K562 (cell line): ENCODE measurements around the gene SPATA31D1. TPM values are rescaled to one million over a fixed set of nuclear protein-coding genes. Genes with fewer than 3 reads are reported as not detected.

Source experiments
- ATAC-seq: fragments of 200-7000 bp; cut with Tn5 transposase; 3 replicates; pipeline ENCODE4 v1.9.1; 2020; ENCODE audit warnings: moderate library complexity
- BruUV-seq: library from RNA; stranded (reverse); fragments of 400-500 nt; replicated peaks from 2 replicates; lab custom pipeline; 2021; lab: Mats Ljungman, UMichigan
- CTCF ChIA-PET: fragments of 300-600 bp; formaldehyde crosslinking; extraction: SDS; loops from one replicate; lab custom pipeline; 2021; ENCODE audit warnings: low intra/inter-chr PET ratio; lab: Yijun Ruan, JAX
- POLR2A ChIA-PET: fragments of 300-600, 350-650 bp; sonication (Branson Sonifier 250); formaldehyde crosslinking; extraction: SDS; loops from one replicate; lab custom pipeline; 2021; ENCODE audit warnings: antibody characterized with exemption, inconsistent platforms; lab: Yijun Ruan, JAX
- DNase-seq, 4 experiments: peaks; one replicate each; pipeline versions ENCODE4 v3.0.0 to v3.0.0-alpha.2; 2011 to 2018; ENCODE audit warnings: low spot score in 3 of 4, mixed read lengths in 3 of 4; ENCODE audit errors: extremely low read depth in 1 of 4
- FAIRE-seq: peaks from 2 replicates; lab custom pipeline; 2011; peaks lifted over from hg19 to GRCh38; lab: Jason Lieb, UNC
- H2AFZ ChIP-seq: 2 replicates; pipeline ENCODE4 v1.6.0; 2011; ENCODE audit warnings: low read depth, low read length, control low read depth, inconsistent platforms
- H3K27ac ChIP-seq: fragments of 200-600 bp; 3 replicates; pipeline ENCODE4 v1.8.0; 2011; ENCODE audit warnings: low read depth, mild to moderate bottlenecking, control low read depth, inconsistent platforms, low read length, moderate library complexity, mixed read lengths; ENCODE audit errors: extremely low read depth
- H3K27me3 ChIP-seq, 2 experiments: fragments of 300-600 bp in 1 of 2; 2 replicates in 1 of 2; 3 replicates in 1 of 2; pipeline versions ENCODE4 v1.6.0 to v1.8.0; 2011; ENCODE audit warnings: inconsistent platforms in 2 of 2, low read length in 2 of 2, mild to moderate bottlenecking in 1 of 2, mixed read lengths in 1 of 2, moderate library complexity in 1 of 2; ENCODE audit not compliant: control insufficient read depth in 2 of 2, insufficient read depth in 2 of 2
- H3K36me3 ChIP-seq: fragments of 300-600 bp; 3 replicates; pipeline ENCODE4 v1.8.0; 2011; ENCODE audit warnings: mild to moderate bottlenecking, low read length, inconsistent platforms; ENCODE audit not compliant: control insufficient read depth, insufficient read depth
- H3K4me1 ChIP-seq, 2 experiments: fragments of 200-600 bp in 1 of 2; replicated peaks in 1 of 2; 2 replicates in 1 of 2; 3 replicates in 1 of 2; pipeline versions ENCODE4 v1.5.1 to v1.8.0; 2011; ENCODE audit warnings: inconsistent platforms in 2 of 2, low read length in 2 of 2, mild to moderate bottlenecking in 1 of 2, mixed read lengths in 1 of 2, moderate library complexity in 1 of 2; ENCODE audit not compliant: control insufficient read depth in 2 of 2, insufficient read depth in 2 of 2
- H3K4me2 ChIP-seq: 2 replicates; pipeline ENCODE4 v1.6.1; 2011; ENCODE audit warnings: low read length, control low read depth, inconsistent platforms, mixed read lengths; ENCODE audit not compliant: insufficient read depth
- H3K4me3 ChIP-seq: fragments of 200-600 bp; sonication (generic), shearing (Covaris generic); 2 replicates; pipeline ENCODE4 v1.5.1; 2016; ENCODE audit warnings: control low read depth, inconsistent platforms
- H3K79me2 ChIP-seq: fragments of 200-600 bp; 3 replicates; pipeline ENCODE4 v1.8.0; 2011; ENCODE audit warnings: low read length, inconsistent platforms; ENCODE audit not compliant: control insufficient read depth, insufficient read depth
- H3K9ac ChIP-seq, 2 experiments: 2 replicates each; pipeline versions ENCODE4 v1.6.0 to v1.6.1; 2011; ENCODE audit warnings: low read depth in 2 of 2, low read length in 2 of 2, control low read depth in 1 of 2, inconsistent platforms in 1 of 2, mild to moderate bottlenecking in 1 of 2, mixed read lengths in 1 of 2; ENCODE audit not compliant: insufficient read depth in 1 of 2
- H3K9me1 ChIP-seq: one replicate; pipeline ENCODE4 v1.6.0; 2011; ENCODE audit warnings: inconsistent platforms, mild to moderate bottlenecking, low read length, moderate library complexity; ENCODE audit not compliant: control insufficient read depth, insufficient read depth
- H3K9me3 ChIP-seq: replicated peaks from 2 replicates; pipeline ENCODE4 v1.5.1; 2011; ENCODE audit warnings: low read depth, low read length, inconsistent platforms; ENCODE audit not compliant: control insufficient read depth, insufficient read depth
- H4K20me1 ChIP-seq: replicated peaks from 2 replicates; pipeline ENCODE4 v1.6.1; 2011; ENCODE audit warnings: low read length, inconsistent platforms, mixed read lengths; ENCODE audit not compliant: control insufficient read depth, insufficient read depth
- CBFA2T2 ChIP-seq: fragments of 450-650 bp; conservative IDR thresholded peaks from 2 replicates; pipeline ENCODE4 v1.6.1; 2017; ENCODE audit warnings: mild to moderate bottlenecking
- CBFB ChIP-seq: sonication (generic); formaldehyde crosslinking; IDR thresholded peaks from 2 replicates; pipeline ENCODE4 v1.4.0; 2020; ENCODE audit warnings: mild to moderate bottlenecking, missing genetic modification reagents
- EGR1 ChIP-seq: fragments of 450-650 bp; conservative IDR thresholded peaks from 2 replicates; pipeline ENCODE4 v1.6.1; 2017; ENCODE audit warnings: mild to moderate bottlenecking
- KLF1 ChIP-seq: fragments of 450-650 bp; IDR thresholded peaks from 2 replicates; pipeline ENCODE4 v1.6.1; 2016; ENCODE audit warnings: missing genetic modification characterization, missing compliant biosample characterization
- MAZ ChIP-seq, 2 experiments: fragments of 450-650 bp in 1 of 2; sonication (generic) in 1 of 2; formaldehyde crosslinking; IDR thresholded peaks in 1 of 2; conservative IDR thresholded peaks in 1 of 2; 2 replicates each; pipeline versions ENCODE4 v1.4.0 to v1.5.0; 2020; ENCODE audit warnings: mild to moderate bottlenecking in 1 of 2, missing genetic modification reagents in 1 of 2
- MCM3 ChIP-seq: fragments of 450-650 bp; IDR thresholded peaks from 2 replicates; pipeline ENCODE4 v1.6.1; 2016
- MCM5 ChIP-seq: fragments of 450-650 bp; IDR thresholded peaks from 2 replicates; pipeline ENCODE4 v1.6.1; 2016; ENCODE audit warnings: low read depth
- MTA2 ChIP-seq: fragments of 450-650 bp; IDR thresholded peaks from 2 replicates; pipeline ENCODE4 v1.6.1; 2016; ENCODE audit warnings: low read depth
- PHB2 ChIP-seq: fragments of 450-650 bp; IDR thresholded peaks from 2 replicates; pipeline ENCODE4 v1.6.1; 2017; ENCODE audit warnings: low read depth
- PTTG1 ChIP-seq: fragments of 450-650 bp; IDR thresholded peaks from 2 replicates; pipeline ENCODE4 v1.6.1; 2016; ENCODE audit warnings: low read depth, mild to moderate bottlenecking, missing genetic modification characterization, missing compliant biosample characterization
- SMAD1 ChIP-seq: fragments of 150-350 bp; IDR thresholded peaks from 2 replicates; pipeline ENCODE4 v1.6.1; 2014; ENCODE audit warnings: low read length, low read depth; ENCODE audit not compliant: partially characterized antibody
- ZC3H4 ChIP-seq: sonication (generic); formaldehyde crosslinking; IDR thresholded peaks from 2 replicates; pipeline ENCODE4 v1.9.0; 2021; ENCODE audit warnings: missing genetic modification reagents, borderline replicate concordance
- WGBS: fragments of 100-300 bp; shearing (Covaris generic); methylation state at CpG from one replicate; pipeline ENCODE4 v1.1.6; 2016; ENCODE audit warnings: low coverage, mixed read lengths; ENCODE audit not compliant: insufficient coverage; ENCODE audit errors: missing lambda C conversion rate; 5-methylcytosine and 5-hydroxymethylcytosine counted together
- in situ Hi-C: fragments of 300-500 bp; cut with MboI; formaldehyde crosslinking; loops from 4 replicates; pipeline ENCODE4 v1.15.0; 2018; ENCODE audit warnings: inconsistent platforms, mixed read lengths
- intact Hi-C: fragments of 100-400 bp; cut with micrococcal nuclease; formaldehyde crosslinking; loops from 2 replicates; pipeline ENCODE4 v1.14.2; 2022
- polyA plus RNA-seq, 8 experiments: library from polyadenylated mRNA; depleted of rRNA in 4 of 8; stranded (reverse) in 5 of 8; unstranded in 3 of 8; fragments of >200 nt; fragmentation: Nextera tagmentation in 2 of 8; fragmentation: Illumina TruSeq in 1 of 8; extraction: Ambion mirVana in 2 of 8; extraction: Trizol in 1 of 8; gene quantifications; 2 replicates each; pipeline versions ENCODE4 v1.2.1 to v1.2.3, GENCODE V29; 2011 to 2014; ENCODE audit warnings: inconsistent platforms in 1 of 8, missing spikeins in 1 of 8
- total RNA-seq, 7 experiments: library from RNA; depleted of rRNA in 6 of 7; stranded (reverse); fragments of >200 nt in 6 of 7; fragmentation: Illumina TruSeq in 2 of 7; extraction: Trizol in 2 of 7; gene quantifications; 2 replicates each; pipeline versions ENCODE4 v1.2.1 to v1.2.3, GENCODE V29; 2011 to 2021; ENCODE audit warnings: low replicate concordance in 1 of 7
- TF ChIP-seq, protein P1 (sequence below), 2 experiments: fragments of 150-350 bp in 1 of 2; IDR thresholded peaks; 2 replicates each; pipeline ENCODE4 v1.6.1; 2012 to 2016; ENCODE audit warnings: low read depth in 2 of 2, low read length in 2 of 2, mild to moderate bottlenecking in 1 of 2, moderate library complexity in 1 of 2
- TF ChIP-seq, protein P2 (sequence below): IDR thresholded peaks from 2 replicates; pipeline ENCODE4 v1.6.1; 2011; ENCODE audit warnings: borderline replicate concordance, low read depth, mild to moderate bottlenecking, moderate library complexity, low read length; ENCODE audit not compliant: insufficient read depth, poor library complexity, severe bottlenecking

SPATA31D1 gene
- total and polyA plus RNA-seq, 9 of the 15 experiments (the other 6 are each of a cell fraction or from before 2014, with no cell fraction given), result not detected

DNA sequence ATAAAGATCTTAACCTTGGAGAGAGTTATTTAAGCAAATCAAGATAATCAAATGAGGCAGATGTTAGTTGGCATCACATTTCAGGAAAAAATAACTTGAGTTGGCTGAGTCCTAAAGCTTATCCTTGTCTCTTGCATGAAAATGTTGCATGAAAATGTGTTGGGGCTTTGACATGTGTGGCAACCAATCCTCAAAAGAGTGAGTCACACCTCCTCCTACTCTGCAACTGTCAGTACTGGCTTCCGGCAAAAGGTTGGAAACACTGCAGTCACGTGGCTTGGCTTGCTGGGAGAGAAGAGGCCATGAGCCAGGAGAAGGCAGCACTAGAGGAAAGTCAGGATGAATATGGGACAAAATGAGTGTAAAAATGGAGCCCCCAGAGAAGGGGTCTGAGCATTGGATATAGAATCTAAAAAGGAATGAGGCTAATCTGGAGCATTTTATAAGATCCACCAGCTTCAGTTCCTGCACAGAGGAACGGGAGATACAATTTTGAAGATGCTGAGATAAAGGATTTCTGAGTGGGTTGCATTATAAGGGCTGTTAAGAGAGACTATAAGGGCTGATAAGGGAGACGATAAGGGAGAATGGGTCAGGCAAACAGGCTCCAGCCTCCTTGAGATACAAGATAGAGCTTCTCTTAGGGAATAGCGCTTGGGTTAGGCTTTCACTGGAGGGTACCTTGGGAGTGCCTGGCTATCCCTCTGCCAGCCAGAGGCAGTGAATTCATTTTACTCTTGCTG, 43.1 kb downstream of the SPATA31D1 start (continued):
- TF ChIP-seq, protein P1, sequence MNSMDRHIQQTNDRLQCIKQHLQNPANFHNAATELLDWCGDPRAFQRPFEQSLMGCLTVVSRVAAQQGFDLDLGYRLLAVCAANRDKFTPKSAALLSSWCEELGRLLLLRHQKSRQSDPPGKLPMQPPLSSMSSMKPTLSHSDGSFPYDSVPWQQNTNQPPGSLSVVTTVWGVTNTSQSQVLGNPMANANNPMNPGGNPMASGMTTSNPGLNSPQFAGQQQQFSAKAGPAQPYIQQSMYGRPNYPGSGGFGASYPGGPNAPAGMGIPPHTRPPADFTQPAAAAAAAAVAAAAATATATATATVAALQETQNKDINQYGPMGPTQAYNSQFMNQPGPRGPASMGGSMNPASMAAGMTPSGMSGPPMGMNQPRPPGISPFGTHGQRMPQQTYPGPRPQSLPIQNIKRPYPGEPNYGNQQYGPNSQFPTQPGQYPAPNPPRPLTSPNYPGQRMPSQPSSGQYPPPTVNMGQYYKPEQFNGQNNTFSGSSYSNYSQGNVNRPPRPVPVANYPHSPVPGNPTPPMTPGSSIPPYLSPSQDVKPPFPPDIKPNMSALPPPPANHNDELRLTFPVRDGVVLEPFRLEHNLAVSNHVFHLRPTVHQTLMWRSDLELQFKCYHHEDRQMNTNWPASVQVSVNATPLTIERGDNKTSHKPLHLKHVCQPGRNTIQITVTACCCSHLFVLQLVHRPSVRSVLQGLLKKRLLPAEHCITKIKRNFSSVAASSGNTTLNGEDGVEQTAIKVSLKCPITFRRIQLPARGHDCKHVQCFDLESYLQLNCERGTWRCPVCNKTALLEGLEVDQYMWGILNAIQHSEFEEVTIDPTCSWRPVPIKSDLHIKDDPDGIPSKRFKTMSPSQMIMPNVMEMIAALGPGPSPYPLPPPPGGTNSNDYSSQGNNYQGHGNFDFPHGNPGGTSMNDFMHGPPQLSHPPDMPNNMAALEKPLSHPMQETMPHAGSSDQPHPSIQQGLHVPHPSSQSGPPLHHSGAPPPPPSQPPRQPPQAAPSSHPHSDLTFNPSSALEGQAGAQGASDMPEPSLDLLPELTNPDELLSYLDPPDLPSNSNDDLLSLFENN (IDR thresholded peaks at IDR 0.05; ENCODE audit: low read depth in 2 of 2, low read length in 2 of 2), result no peak

DNA sequence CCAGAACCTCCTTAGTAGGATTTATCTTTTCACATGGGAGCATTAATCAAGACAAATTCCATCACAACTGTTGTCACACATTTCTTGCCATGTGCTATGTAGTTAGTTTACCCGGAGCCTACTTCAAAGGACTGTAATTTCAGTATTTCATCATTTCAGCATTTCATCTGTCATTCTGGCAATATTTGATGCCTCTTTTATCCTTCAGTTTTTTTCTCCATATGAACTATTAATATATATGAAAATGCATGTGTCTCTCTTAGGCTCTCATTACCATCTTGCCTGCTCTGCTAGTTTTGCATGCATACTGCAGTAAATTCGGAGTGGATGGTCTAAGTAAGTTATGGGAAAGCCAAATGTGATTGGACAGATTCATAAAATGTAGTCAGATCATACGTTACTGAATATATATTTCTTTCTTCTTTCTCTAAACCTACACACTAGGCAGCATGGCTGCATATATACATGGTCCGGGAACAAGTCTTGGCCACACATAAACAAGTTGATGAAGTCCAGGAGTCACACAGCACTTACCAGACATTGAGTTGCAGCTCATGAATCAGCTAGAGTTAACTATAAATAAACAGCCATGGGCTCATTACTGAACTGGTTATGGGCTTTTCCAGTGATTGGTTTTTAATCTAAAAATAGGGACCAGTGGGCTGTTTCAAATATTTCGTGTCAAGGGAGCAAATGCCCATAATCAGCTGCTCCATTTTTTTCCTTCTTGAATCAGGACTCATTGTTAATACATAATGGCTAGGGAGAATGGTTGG, 46.6 kb downstream of the SPATA31D1 start:
- H3K9me1 ChIP-seq, result no peaks in the 10 kb centered on the region
- POLR2A ChIA-PET, result no interaction called here
- no peak for FAIRE-seq
- TF ChIP-seq SMAD1 (no peak), KLF1 (tag) (no peak), MCM5 (no peak), EGR1 (no peak), PTTG1 (tag) (no peak), MCM3 (no peak), MAZ (CRISPR knock-in tag; conservative IDR thresholded peaks at IDR 0.05 in 1 of 2, IDR thresholded peaks at IDR 0.05 in 1 of 2) (no peak), MTA2 (no peak), CBFA2T2 (no peak), ZC3H4 (CRISPR knock-in tag) (no peak), CBFB (CRISPR knock-in tag) (no peak), PHB2 (no peak)
- TF ChIP-seq, protein P2, sequence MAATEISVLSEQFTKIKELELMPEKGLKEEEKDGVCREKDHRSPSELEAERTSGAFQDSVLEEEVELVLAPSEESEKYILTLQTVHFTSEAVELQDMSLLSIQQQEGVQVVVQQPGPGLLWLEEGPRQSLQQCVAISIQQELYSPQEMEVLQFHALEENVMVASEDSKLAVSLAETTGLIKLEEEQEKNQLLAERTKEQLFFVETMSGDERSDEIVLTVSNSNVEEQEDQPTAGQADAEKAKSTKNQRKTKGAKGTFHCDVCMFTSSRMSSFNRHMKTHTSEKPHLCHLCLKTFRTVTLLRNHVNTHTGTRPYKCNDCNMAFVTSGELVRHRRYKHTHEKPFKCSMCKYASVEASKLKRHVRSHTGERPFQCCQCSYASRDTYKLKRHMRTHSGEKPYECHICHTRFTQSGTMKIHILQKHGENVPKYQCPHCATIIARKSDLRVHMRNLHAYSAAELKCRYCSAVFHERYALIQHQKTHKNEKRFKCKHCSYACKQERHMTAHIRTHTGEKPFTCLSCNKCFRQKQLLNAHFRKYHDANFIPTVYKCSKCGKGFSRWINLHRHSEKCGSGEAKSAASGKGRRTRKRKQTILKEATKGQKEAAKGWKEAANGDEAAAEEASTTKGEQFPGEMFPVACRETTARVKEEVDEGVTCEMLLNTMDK, result no peak

More for the DNA sequence above, 46.6 kb downstream of the SPATA31D1 start:
- no peak overlapping the region for H3K9ac ChIP-seq
- intact Hi-C loops (no loop called here), in situ Hi-C loops (no loop called here)
- H3K9me3 ChIP-seq, result no peaks in the 10 kb centered on the region
- no peak overlapping the region for H2AFZ ChIP-seq
- no TSS peak for BruUV-seq
- H3K36me3 ChIP-seq, result no peaks in the 10 kb centered on the region
- H3K4me3 ChIP-seq, result no peak overlapping the region
- no peaks in the 10 kb centered on the region for H3K27me3 ChIP-seq
- WGBS, result 0% methylated on average over 5 of the region's 5 CpGs
- no peak overlapping the region for H3K4me2 ChIP-seq
- H4K20me1 ChIP-seq, result no peaks in the 10 kb centered on the region
- H3K4me1 ChIP-seq, result no peaks in the 10 kb centered on the region
- ATAC-seq, result no peak
- H3K79me2 ChIP-seq, result no peaks in the 10 kb centered on the region
- CTCF ChIA-PET, result no interaction called here
- DNase-seq, result no peak
- H3K27ac ChIP-seq, result no peak overlapping the region
